SK-N-MC (cell line): ENCODE measurements around the gene FAM120A.

Source experiments
- DNase-seq: peaks from one replicate; pipeline ENCODE4 v3.0.0-alpha.2; 2011; ENCODE audit warnings: low read depth, low spot score
- H3K27ac ChIP-seq: fragments of 200-600 bp; sonication (generic); 2 replicates; pipeline ENCODE4 v1.5.1; 2016; ENCODE audit warnings: mixed run types
- H3K36me3 ChIP-seq: fragments of 200-600 bp; sonication (generic); 2 replicates; pipeline ENCODE4 v1.6.1; 2017; ENCODE audit warnings: antibody characterized with exemption, low read length, mixed read lengths; ENCODE audit not compliant: insufficient read depth
- H3K4me3 ChIP-seq: fragments of 200-600 bp; sonication (generic); 2 replicates; pipeline ENCODE4 v1.5.1; 2016
- H3K9ac ChIP-seq: fragments of 200-600 bp; sonication (generic); 2 replicates; pipeline ENCODE4 v1.8.0; 2017; ENCODE audit warnings: mixed run types, mixed read lengths; ENCODE audit not compliant: insufficient read length
- H3K9me3 ChIP-seq: fragments of 200-600 bp; sonication (generic); 2 replicates; pipeline ENCODE4 v1.6.1; 2017; ENCODE audit warnings: low read depth, mild to moderate bottlenecking, antibody characterized with exemption, low read length, moderate library complexity, mixed read lengths
- EZH2 ChIP-seq: fragments of 200-600 bp; sonication (generic); IDR thresholded peaks from one replicate; pipeline ENCODE4 v1.6.1; 2017; ENCODE audit warnings: antibody characterized with exemption
- FOXP2 ChIP-seq: optimal IDR thresholded peaks from 2 replicates; pipeline ENCODE3; 2011; ENCODE audit warnings: mild to moderate bottlenecking, moderate library complexity; ENCODE audit not compliant: insufficient read depth; ENCODE audit errors: extremely low read length, control extremely low read depth
- POLR2AphosphoS5 ChIP-seq: IDR thresholded peaks from 2 replicates; pipeline ENCODE4 v1.6.1; 2012; ENCODE audit warnings: mild to moderate bottlenecking, low read depth, low read length, borderline replicate concordance

Gene FAM120A

DNA sequence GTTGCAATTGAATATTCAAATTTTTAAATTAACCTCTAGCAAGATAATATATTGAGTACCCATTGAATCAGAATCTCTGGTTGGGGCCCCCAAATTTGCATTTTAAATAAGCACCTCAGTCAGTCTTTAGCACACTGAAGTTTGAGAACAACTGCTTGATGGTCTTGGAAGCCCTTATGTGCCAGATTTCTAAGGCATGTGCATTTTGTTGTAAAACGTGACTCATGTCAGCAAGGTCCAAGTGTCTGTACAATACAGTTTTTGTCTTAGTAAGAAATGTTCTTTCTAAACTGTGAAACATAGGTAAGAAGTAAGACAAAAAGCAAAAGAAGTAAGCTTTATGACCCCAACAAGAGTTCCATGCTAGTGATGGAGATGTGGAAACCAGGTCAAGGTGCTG lies 65.8 kb downstream of the FAM120A start:
- no peak overlapping the region for H3K9ac ChIP-seq
- no peak for TF ChIP-seq EZH2
- TF ChIP-seq FOXP2 = no peak
- TF ChIP-seq POLR2AphosphoS5 = no peak
- no peaks in the 10 kb centered on the region for H3K9me3 ChIP-seq
- H3K36me3 ChIP-seq = peaks cover 3% of the 10 kb centered on the region; the same call in 1 of the 2 replicates
- no peak overlapping the region for H3K27ac ChIP-seq
- no peak for DNase-seq
- no peak overlapping the region for H3K4me3 ChIP-seq

DNA sequence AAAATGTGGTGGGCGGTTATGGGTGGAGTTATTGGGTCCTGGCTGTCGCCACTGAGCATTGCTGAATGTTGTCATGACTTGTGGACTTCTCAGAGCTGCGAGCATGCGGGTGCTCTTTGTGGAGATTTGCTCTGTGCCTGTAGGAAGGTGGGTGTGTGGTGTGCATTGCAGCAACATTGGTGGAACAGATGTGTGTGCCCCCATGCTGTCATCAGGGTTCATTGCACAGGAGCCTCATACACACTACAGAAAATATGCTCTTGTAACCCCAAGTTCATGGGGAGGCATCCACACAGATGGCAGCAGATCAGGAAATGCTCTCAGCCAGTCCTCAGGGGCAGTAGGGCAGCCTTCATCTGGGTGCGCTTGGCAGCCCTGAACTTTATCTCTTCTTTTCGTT lies 69.0 kb downstream of the FAM120A start:
- Histone ChIP-seq H3K4me3 (no peak overlapping the region), H3K9ac (no peak overlapping the region), H3K36me3 (peaks cover 15% of the 10 kb centered on the region), H3K9me3 (no peaks in the 10 kb centered on the region), H3K27ac (no peak overlapping the region)
- TF ChIP-seq POLR2AphosphoS5 (no peak), EZH2 (no peak), FOXP2 (no peak)
- DNase-seq = no peak

DNA sequence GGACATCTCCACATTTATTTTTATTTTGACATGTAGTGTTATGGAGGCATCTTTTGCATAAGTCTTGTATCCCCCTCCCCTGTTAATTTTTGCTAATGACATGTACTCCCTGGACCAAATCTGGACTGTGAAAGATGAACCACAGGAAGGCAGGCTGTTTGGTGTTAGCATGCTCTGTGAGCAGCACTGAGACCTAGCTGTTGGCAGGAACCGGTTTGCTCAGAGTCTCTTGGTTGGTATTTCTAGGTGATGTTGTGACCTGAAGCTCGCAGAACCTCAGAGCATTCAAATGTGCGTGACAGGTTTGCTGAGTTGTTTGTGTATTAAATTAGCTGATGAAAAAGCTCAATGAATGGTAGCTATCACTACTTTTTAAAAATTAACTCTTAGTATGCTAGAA lies 71.3 kb downstream of the FAM120A start:
- no peak for DNase-seq
- Histone ChIP-seq H3K27ac (no peak overlapping the region), H3K36me3 (peaks cover 19% of the 10 kb centered on the region), H3K4me3 (no peak overlapping the region), H3K9ac (no peak overlapping the region), H3K9me3 (no peaks in the 10 kb centered on the region)
- TF ChIP-seq POLR2AphosphoS5 (no peak), FOXP2 (no peak), EZH2 (no peak)

DNA sequence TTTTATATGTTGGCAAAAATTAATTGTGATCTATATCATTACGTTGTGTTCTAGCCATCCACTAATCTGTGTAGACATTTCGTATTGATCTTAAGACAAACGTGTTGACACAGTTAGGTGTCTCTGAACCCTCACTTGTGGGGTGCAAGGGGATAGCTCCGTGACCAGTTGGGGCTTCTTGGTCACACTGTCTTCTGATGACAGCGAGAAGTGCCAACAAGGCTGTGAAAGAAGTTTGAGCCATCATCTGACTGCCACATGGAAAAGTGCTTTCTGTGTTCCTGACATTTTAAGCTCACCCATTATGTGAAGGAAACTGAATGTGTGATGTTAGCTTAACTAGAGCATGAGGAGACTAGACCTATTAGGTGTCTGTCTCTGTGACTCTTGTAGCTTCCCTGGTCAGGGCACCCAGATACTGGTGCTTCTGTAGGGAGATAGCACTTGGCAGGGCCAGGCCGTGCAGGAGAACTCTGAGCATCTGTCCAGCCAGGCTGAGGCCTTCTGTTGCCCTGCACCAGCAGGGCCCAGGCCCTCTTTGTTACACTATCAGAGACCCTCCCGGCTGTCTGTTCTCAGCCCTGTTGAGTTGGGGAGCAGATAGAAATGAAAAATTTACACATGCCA lies 72.1 kb downstream of the FAM120A start:
- Histone ChIP-seq H3K9ac (no peak overlapping the region), H3K9me3 (no peaks in the 10 kb centered on the region), H3K27ac (no peak overlapping the region), H3K4me3 (no peak overlapping the region), H3K36me3 (peaks cover 28% of the 10 kb centered on the region)
- TF ChIP-seq POLR2AphosphoS5 = no peak
- no peak for TF ChIP-seq EZH2
- no peak for TF ChIP-seq FOXP2
- DNase-seq = no peak

DNA sequence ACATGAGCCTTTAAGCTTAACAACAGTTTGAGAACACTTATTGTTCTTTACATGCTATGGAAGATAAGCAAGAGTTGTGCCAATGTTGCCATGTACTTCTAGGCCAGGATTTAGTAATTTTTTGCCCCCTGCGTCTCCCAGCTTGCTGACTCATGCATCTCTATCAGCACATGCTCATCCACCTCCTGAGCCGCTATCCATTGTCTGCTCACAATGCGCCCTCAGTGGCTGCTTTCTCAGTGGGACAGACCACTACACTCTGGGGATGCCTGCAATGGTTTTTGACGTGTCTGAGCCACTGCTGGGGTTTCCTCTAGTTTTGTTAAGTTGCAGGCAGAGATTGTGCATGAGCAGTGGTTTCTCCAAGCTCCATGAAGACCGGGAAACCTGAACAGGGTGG lies 74.0 kb downstream of the FAM120A start:
- Histone ChIP-seq H3K9me3 (no peaks in the 10 kb centered on the region), H3K36me3 (peaks cover 40% of the 10 kb centered on the region), H3K4me3 (no peak overlapping the region), H3K9ac (no peak overlapping the region), H3K27ac (no peak overlapping the region)
- no peak for TF ChIP-seq POLR2AphosphoS5
- no peak for TF ChIP-seq EZH2
- TF ChIP-seq FOXP2 = no peak
- no peak for DNase-seq

DNA sequence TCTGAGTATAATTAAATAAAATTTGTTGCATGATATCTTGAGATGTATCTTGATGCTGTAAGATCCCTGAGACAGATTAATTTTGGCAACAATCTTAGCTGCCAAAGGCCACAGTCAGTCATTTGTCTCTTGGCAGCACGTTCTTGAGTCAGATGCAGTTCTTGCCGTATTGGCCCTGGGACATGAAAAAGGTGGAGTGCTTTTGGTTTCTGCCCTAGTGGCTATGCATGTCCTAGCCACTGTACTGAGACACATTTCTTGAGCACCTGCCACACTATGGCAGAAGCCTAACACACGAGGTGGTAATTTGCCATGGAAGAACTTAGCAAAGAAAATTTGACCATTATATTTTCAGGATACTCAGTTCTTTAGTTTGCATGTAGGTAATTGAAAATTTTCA lies 79.9 kb downstream of the FAM120A start:
- H3K36me3 ChIP-seq = peaks cover 70% of the 10 kb centered on the region
- H3K9me3 ChIP-seq = no peaks in the 10 kb centered on the region
- H3K9ac ChIP-seq = no peak overlapping the region
- DNase-seq = no peak
- H3K27ac ChIP-seq = no peak overlapping the region
- TF ChIP-seq POLR2AphosphoS5 = no peak
- H3K4me3 ChIP-seq = no peak overlapping the region

DNA sequence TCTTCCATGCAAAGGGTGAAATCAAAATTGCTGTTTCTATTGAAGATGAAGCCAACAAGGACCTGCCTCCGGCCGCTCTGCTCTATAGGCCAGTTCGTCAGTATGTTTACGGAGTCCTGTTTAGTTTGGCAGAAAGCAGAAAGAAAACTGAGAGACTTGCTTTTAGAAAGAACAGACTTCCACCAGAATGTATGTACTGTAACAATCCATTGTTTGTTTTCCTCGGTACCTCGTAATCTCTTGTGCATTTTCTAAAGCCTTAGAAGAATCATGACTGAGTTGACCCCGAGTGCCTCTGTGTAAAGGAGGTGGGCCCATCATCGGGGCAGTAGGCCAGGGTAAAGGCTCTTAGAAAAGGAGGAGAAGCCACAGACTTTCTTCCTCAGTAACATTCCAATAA lies 80.7 kb downstream of the FAM120A start:
- no peak for DNase-seq
- Histone ChIP-seq H3K4me3 (no peak overlapping the region), H3K36me3 (peaks cover 66% of the 10 kb centered on the region), H3K9ac (no peak overlapping the region), H3K9me3 (no peaks in the 10 kb centered on the region), H3K27ac (no peak overlapping the region)
- TF ChIP-seq EZH2 (no peak), POLR2AphosphoS5 (no peak), FOXP2 (no peak)

DNA sequence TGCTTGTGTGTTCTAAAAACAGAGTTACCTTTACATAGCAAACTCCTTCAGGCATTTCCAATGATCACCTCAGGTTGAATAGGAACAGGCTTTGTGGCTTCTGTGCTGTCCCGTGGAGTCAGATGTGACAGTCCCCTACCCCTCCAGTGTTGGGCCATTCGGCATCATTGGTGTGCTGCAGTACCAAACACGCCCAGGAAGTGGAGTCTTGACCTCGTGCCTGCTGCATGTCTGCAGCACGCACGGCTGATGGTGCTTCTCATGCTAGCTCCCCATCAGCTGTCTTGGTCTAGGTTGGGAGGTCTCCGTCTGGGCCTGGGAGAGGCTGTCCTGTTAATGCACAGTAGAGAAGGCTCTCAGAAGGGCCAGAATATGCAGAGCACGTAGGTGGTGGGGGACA lies 82.4 kb downstream of the FAM120A start:
- TF ChIP-seq FOXP2 = no peak
- TF ChIP-seq EZH2 = no peak
- no peak for TF ChIP-seq POLR2AphosphoS5
- DNase-seq = no peak
- no peaks in the 10 kb centered on the region for H3K9me3 ChIP-seq
- H3K36me3 ChIP-seq = peaks cover 63% of the 10 kb centered on the region
- H3K4me3 ChIP-seq = no peak overlapping the region
- no peak overlapping the region for H3K9ac ChIP-seq
- H3K27ac ChIP-seq = no peak overlapping the region

DNA sequence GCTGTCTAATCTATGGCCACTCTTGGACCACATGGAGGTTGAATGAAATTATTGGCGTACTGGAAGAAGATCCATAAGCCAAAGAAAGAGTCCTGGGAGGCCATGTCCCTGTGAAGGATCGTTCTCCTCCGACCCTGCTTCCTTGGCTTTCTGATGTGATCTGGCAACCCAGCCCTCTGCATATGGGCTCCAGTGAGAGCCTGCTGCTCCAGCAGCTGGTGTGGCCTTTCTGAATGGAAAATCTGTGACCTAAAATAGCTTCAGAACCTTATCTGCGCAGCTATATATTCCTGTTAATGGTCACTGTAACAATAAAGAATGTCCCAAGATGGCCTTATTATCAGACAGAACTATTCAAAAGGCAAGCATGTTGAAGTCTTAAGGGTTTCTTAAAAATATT lies 84.7 kb downstream of the FAM120A start:
- no peak for DNase-seq
- Histone ChIP-seq H3K36me3 (peaks cover 47% of the 10 kb centered on the region), H3K9me3 (no peaks in the 10 kb centered on the region), H3K27ac (no peak overlapping the region), H3K9ac (no peak overlapping the region), H3K4me3 (no peak overlapping the region)
- TF ChIP-seq POLR2AphosphoS5 (no peak), FOXP2 (no peak), EZH2 (no peak)
